ENCODE measurements around the gene CTSV.
"Not testable (repeated sequence)": the region's sequence is repeated elsewhere in the genome, so short reads cannot be mapped to it uniquely, and the experiment has no call there.

- not testable (repeated sequence) for TF ChIP-seq BACH2 (CRISPR knock-in tag; IDR thresholded peaks at IDR 0.05; ENCODE audit: borderline replicate concordance); PPARA (CRISPR knock-in tag; IDR thresholded peaks at IDR 0.05; ENCODE audit: borderline replicate concordance); ZC3H10 (CRISPR knock-in tag; IDR thresholded peaks at IDR 0.05); ZNF70 (CRISPR knock-in tag; IDR thresholded peaks at IDR 0.05); SNAI2 (CRISPR knock-in tag; IDR thresholded peaks at IDR 0.05); TOX (CRISPR knock-in tag; IDR thresholded peaks at IDR 0.05; ENCODE audit: borderline replicate concordance); PATZ1 (CRISPR knock-in tag; IDR thresholded peaks at IDR 0.05; ENCODE audit: borderline replicate concordance)
Observed at GRCh38 chr9:97002195-97002594, 36.7 kb downstream of the CTSV start.

Data from SK-N-SH treated with all-trans-retinoic acid at 6 μM for 48 hours (cell line).